B cell (primary cell): ENCODE measurements around the gene PPP1R13B. TPM values are rescaled to one million over a fixed set of nuclear protein-coding genes. Genes with fewer than 3 reads are reported as not detected.

ENCODE experiments used
- ATAC-seq: fragments of 200-7000 bp; cut with Tn5 transposase; one replicate; pipeline ENCODE4 v1.10.0; 2021; ENCODE audit warnings: low read depth, mild to moderate bottlenecking, moderate number of reproducible peaks, moderate library complexity
- CTCF ChIA-PET: fragments of 350-600 bp; sonication (Branson Sonifier 250); formaldehyde crosslinking; loops from one replicate; lab custom pipeline; 2021; ENCODE audit warnings: antibody characterized with exemption, inconsistent platforms; lab: Charles Lee
- POLR2A ChIA-PET: fragments of 350-600 bp; sonication (Branson Sonifier 250); formaldehyde crosslinking; loops from one replicate; lab custom pipeline; 2021; ENCODE audit warnings: antibody characterized with exemption; lab: Charles Lee
- DNase-seq: peaks from one replicate; pipeline ENCODE4 v3.0.0; 2013
- H2AFZ ChIP-seq: 2 replicates; pipeline ENCODE4 v1.6.1; 2012; ENCODE audit warnings: mild to moderate bottlenecking, low read depth, low read length; ENCODE audit not compliant: insufficient read depth, poor library complexity, severe bottlenecking
- H3K27ac ChIP-seq, 2 donors: 1 replicate in 1 of 2; 2 replicates in 1 of 2; pipeline ENCODE4 v1.5.1; 2012 to 2013; ENCODE audit warnings: low read length in 2 of 2, mild to moderate bottlenecking in 2 of 2, moderate library complexity in 1 of 2
- H3K27me3 ChIP-seq, 4 experiments: fragments of 200-600 bp in 1 of 4; sonication (generic) in 1 of 4; replicated peaks in 1 of 4; 1 replicate in 2 of 4; 2 replicates in 2 of 4; pipeline versions ENCODE4 v1.6.1 to v1.7.0; 2013 to 2016; ENCODE audit warnings: low read length in 3 of 4, mild to moderate bottlenecking in 2 of 4, mixed read lengths in 1 of 4, moderate library complexity in 1 of 4; ENCODE audit not compliant: insufficient read depth in 4 of 4, control insufficient read depth in 3 of 4; ENCODE audit errors: control extremely low read depth in 1 of 4
- H3K36me3 ChIP-seq, 2 experiments: replicated peaks in 1 of 2; 1 replicate in 1 of 2; 2 replicates in 1 of 2; pipeline versions ENCODE4 v1.6.1 to v1.7.1; 2013; ENCODE audit warnings: low read length in 1 of 2; ENCODE audit not compliant: insufficient read depth in 2 of 2, control insufficient read depth in 1 of 2; ENCODE audit errors: control extremely low read depth in 1 of 2, extremely low read depth in 1 of 2
- H3K4me1 ChIP-seq, 2 donors: fragments of 200-600 bp in 1 of 2; sonication (generic) in 1 of 2; 1 replicate in 1 of 2; 2 replicates in 1 of 2; pipeline versions ENCODE4 v1.5.1 to v1.6.1; 2013 to 2017; ENCODE audit warnings: low read length in 2 of 2; ENCODE audit not compliant: control insufficient read depth in 2 of 2, insufficient read depth in 2 of 2
- H3K4me2 ChIP-seq: replicated peaks from 2 replicates; pipeline ENCODE3; 2012; ENCODE audit warnings: mild to moderate bottlenecking, low read depth, low read length; ENCODE audit not compliant: poor library complexity, severe bottlenecking
- H3K4me3 ChIP-seq, 5 experiments: fragments of 200-600 bp in 1 of 5; sonication (generic) in 1 of 5; 1 replicate in 3 of 5; 2 replicates in 2 of 5; pipeline versions ENCODE4 v1.5.1 to v1.7.0; 2011 to 2016; ENCODE audit warnings: low read length in 4 of 5, mild to moderate bottlenecking in 4 of 5, low read depth in 2 of 5, control low read depth in 1 of 5, moderate library complexity in 1 of 5; ENCODE audit not compliant: insufficient read depth in 1 of 5; ENCODE audit errors: control extremely low read depth in 1 of 5, extremely low read depth in 1 of 5
- H3K79me2 ChIP-seq: fragments of 200-600 bp; sonication (generic); one replicate; pipeline ENCODE4 v1.6.0; 2016; ENCODE audit warnings: low read length; ENCODE audit not compliant: control insufficient read depth, insufficient read depth
- H3K9ac ChIP-seq: fragments of 200-600 bp; sonication (generic); 2 replicates; pipeline ENCODE4 v1.6.1; 2017; ENCODE audit warnings: mild to moderate bottlenecking, low read length, moderate library complexity
- H3K9me3 ChIP-seq, 3 donors: one replicate each; pipeline versions ENCODE4 v1.6.1 to v1.7.1; 2013; ENCODE audit warnings: low read length in 2 of 3; ENCODE audit not compliant: control insufficient read depth in 2 of 3, insufficient read depth in 1 of 3; ENCODE audit errors: control extremely low read depth in 1 of 3
- H4K20me1 ChIP-seq: 2 replicates; pipeline ENCODE4 v1.6.0; 2012; ENCODE audit warnings: mild to moderate bottlenecking, low read length; ENCODE audit not compliant: insufficient read depth, control insufficient read depth, poor library complexity, severe bottlenecking
- H3K27ac Mint-ChIP-seq: one replicate; pipeline ENCODE4 v1.8.0; 2021; ENCODE audit warnings: mixed read lengths
- H3K27me3 Mint-ChIP-seq: one replicate; pipeline ENCODE4 v1.8.0; 2021; ENCODE audit warnings: mixed read lengths
- H3K4me1 Mint-ChIP-seq: one replicate; pipeline ENCODE4 v1.8.0; 2021; ENCODE audit warnings: mixed read lengths
- H3K4me3 Mint-ChIP-seq: one replicate; pipeline ENCODE4 v1.8.0; 2021; ENCODE audit warnings: mixed read lengths
- H3K9me3 Mint-ChIP-seq: one replicate; pipeline ENCODE4 v1.8.0; 2022; ENCODE audit warnings: mixed read lengths; ENCODE audit not compliant: insufficient read depth
- EZH2 ChIP-seq: IDR thresholded peaks from 2 replicates; pipeline ENCODE4 v1.6.1; 2012; ENCODE audit warnings: borderline replicate concordance, low read depth, mild to moderate bottlenecking, moderate library complexity, low read length; ENCODE audit not compliant: insufficient read depth, poor library complexity, severe bottlenecking
- WGBS: methylation state at CpG from one replicate; pipeline ENCODE4 v1.1.5; 2013; ENCODE audit warnings: missing lambda C conversion rate; ENCODE audit not compliant: insufficient coverage; 5-methylcytosine and 5-hydroxymethylcytosine counted together
- intact Hi-C: fragments of 100-400 bp; cut with micrococcal nuclease; formaldehyde crosslinking; loops from one replicate; pipeline ENCODE4 v1.10.0; 2022
- polyA minus RNA-seq: library from RNA; depleted of rRNA, polyadenylated mRNA; stranded (reverse); fragments of >200 nt; gene quantifications from 2 replicates; pipeline ENCODE4 v1.2.3, GENCODE V29; 2012
- polyA plus RNA-seq: library from polyadenylated mRNA; depleted of rRNA; stranded (reverse); fragments of >200 nt; gene quantifications from 2 replicates; pipeline ENCODE4 v1.2.3, GENCODE V29; 2012
- total RNA-seq, 2 donors: library from RNA; stranded (reverse); fragments of 120-200 nt in 1 of 2; gene quantifications; 1 replicate in 1 of 2; 2 replicates in 1 of 2; pipeline versions ENCODE4 v1.2.3 to v1.2.4, GENCODE V29; 2013 to 2022
- TF ChIP-seq, protein P1 (sequence below): fragments of 200-600 bp; IDR thresholded peaks from one replicate; pipeline ENCODE4 v1.8.0; 2022; ENCODE audit warnings: antibody characterized with exemption, mild to moderate bottlenecking

PPP1R13B gene, protein sequence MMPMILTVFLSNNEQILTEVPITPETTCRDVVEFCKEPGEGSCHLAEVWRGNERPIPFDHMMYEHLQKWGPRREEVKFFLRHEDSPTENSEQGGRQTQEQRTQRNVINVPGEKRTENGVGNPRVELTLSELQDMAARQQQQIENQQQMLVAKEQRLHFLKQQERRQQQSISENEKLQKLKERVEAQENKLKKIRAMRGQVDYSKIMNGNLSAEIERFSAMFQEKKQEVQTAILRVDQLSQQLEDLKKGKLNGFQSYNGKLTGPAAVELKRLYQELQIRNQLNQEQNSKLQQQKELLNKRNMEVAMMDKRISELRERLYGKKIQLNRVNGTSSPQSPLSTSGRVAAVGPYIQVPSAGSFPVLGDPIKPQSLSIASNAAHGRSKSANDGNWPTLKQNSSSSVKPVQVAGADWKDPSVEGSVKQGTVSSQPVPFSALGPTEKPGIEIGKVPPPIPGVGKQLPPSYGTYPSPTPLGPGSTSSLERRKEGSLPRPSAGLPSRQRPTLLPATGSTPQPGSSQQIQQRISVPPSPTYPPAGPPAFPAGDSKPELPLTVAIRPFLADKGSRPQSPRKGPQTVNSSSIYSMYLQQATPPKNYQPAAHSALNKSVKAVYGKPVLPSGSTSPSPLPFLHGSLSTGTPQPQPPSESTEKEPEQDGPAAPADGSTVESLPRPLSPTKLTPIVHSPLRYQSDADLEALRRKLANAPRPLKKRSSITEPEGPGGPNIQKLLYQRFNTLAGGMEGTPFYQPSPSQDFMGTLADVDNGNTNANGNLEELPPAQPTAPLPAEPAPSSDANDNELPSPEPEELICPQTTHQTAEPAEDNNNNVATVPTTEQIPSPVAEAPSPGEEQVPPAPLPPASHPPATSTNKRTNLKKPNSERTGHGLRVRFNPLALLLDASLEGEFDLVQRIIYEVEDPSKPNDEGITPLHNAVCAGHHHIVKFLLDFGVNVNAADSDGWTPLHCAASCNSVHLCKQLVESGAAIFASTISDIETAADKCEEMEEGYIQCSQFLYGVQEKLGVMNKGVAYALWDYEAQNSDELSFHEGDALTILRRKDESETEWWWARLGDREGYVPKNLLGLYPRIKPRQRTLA
- total RNA-seq (27.7 and 38.6 TPM in 2 replicates), polyA plus RNA-seq (8.3 and 10.1 TPM in 2 replicates), polyA minus RNA-seq (9.3 and 11.1 TPM in 2 replicates)
- total RNA-seq (2013), result 5.2 TPM

DNA sequence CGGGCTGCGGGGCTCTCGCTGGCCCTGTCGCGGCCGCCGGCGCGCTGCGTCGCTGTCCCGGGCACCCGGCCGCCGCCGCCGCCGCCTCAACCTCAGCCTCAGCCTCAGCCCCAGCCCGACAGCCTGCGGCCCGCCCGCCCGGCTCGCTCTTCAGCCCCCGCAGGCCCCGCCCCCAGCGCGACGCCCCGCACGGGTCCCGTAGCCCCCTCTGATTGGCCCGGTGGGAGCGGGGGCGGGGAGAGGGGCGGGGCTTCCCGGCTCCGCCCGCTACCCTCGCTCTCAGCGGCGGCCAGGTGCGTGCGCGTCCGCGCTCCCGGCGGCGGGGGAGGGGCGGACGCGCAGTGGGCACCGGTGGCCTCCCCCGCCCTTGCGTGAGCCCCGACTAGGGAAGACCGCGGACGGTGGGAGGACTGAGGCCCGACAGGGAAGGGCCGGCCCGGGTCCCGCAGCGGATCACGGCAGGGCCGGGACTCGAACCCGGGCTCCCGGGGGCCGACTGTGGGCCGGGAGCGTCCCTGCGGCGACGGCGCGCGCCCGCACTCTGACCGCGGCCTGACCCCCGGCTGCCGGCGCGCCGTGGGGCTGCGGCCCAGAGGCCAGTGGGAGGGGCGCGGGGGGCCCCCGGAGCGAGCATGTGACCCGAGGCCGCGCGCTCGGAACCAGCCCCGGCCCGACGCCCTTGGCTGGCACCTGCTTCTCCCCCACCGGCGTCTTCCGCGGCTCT, at the start of gene PPP1R13B:
TSS of gene PPP1R13B (minus strand) at position 125 of the 724 bp plus-strand sequence. CDS start 268 bp downstream, outside the sequence.
- ChIA-PET POLR2A (interaction anchor here (0.5 to 1.0 kb wide), 2 partner anchors 20 to 73 kb away, joined by 3 to 5 read pairs; a partner anchor contains a TSS), CTCF (no interaction called here)
- no peaks in the 10 kb centered on the region for H3K9me3 ChIP-seq
- H3K4me3 Mint-ChIP-seq, result peak within 1 kb of the TSS; percentile 91
- H2AFZ ChIP-seq, result peak within 1 kb of the TSS; percentile 83
- no peaks in the 10 kb centered on the region for H4K20me1 ChIP-seq
- peak within 1 kb of the TSS; percentile 83 for H3K27ac Mint-ChIP-seq
- H3K9me3 Mint-ChIP-seq, result no peaks in the 10 kb centered on the region
- peaks cover 13% of the 10 kb centered on the region for H3K79me2 ChIP-seq
- H3K36me3 ChIP-seq, result no peaks in the 10 kb centered on the region
- peak within 1 kb of the TSS; percentile 44 to 73 (median 60) for H3K4me3 ChIP-seq
- ATAC-seq (peak; percentile 97), DNase-seq (peak; percentile 95)
- intact Hi-C loops, result loop anchor here (1.0 to 10.0 kb wide), 8 partner anchors 25 to 1903 kb away; partner anchors contain the start of genes BAG5, COA8, EIF5 and TRAF3
- no peak for TF ChIP-seq EZH2
- TF ChIP-seq, protein P1, sequence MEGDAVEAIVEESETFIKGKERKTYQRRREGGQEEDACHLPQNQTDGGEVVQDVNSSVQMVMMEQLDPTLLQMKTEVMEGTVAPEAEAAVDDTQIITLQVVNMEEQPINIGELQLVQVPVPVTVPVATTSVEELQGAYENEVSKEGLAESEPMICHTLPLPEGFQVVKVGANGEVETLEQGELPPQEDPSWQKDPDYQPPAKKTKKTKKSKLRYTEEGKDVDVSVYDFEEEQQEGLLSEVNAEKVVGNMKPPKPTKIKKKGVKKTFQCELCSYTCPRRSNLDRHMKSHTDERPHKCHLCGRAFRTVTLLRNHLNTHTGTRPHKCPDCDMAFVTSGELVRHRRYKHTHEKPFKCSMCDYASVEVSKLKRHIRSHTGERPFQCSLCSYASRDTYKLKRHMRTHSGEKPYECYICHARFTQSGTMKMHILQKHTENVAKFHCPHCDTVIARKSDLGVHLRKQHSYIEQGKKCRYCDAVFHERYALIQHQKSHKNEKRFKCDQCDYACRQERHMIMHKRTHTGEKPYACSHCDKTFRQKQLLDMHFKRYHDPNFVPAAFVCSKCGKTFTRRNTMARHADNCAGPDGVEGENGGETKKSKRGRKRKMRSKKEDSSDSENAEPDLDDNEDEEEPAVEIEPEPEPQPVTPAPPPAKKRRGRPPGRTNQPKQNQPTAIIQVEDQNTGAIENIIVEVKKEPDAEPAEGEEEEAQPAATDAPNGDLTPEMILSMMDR, result no peak
- no peaks in the 10 kb centered on the region for H3K27me3 Mint-ChIP-seq
- peak within 1 kb of the TSS in 1 of 2 donors; percentile 59 for H3K27ac ChIP-seq
- WGBS, result under 1% methylated on average over 104 of the region's 104 CpGs
- peaks cover 10 to 14% of the 10 kb centered on the region in 2 donors for H3K4me1 ChIP-seq
- H3K4me2 ChIP-seq, result peak within 1 kb of the TSS; percentile 88
- H3K4me1 Mint-ChIP-seq, result peaks cover 16% of the 10 kb centered on the region
- no peaks in the 10 kb centered on the region for H3K27me3 ChIP-seq
- peak within 1 kb of the TSS; percentile 70 for H3K9ac ChIP-seq
